SK-N-SH treated with all-trans-retinoic acid at 6 μM for 48 hours (cell line): Measurements from ENCODE around the gene NBEA.
A peak's percentile ranks its signal among the peaks of the same experiment; 100 is the strongest.

Source experiments
- ATAC-seq: fragments of 200-7000 bp; cut with Tn5 transposase; 3 replicates; pipeline ENCODE4 v1.9.1; 2020; ENCODE audit warnings: mild to moderate bottlenecking, moderate library complexity
- ARNTL ChIP-seq: fragments of 450-650 bp; formaldehyde crosslinking; IDR thresholded peaks from 2 replicates; pipeline ENCODE4 v1.5.0; 2020; ENCODE audit warnings: low read depth, mild to moderate bottlenecking, moderate library complexity, borderline replicate concordance
- CSDC2 ChIP-seq: fragments of 250-450 bp; sonication (Bioruptor Pico); IDR thresholded peaks from 2 replicates; pipeline ENCODE4 v1.5.0; 2020; ENCODE audit warnings: mild to moderate bottlenecking, moderate library complexity
- ESRRG ChIP-seq: fragments of 250-450 bp; sonication (Bioruptor Pico); IDR thresholded peaks from 2 replicates; pipeline ENCODE4 v1.6.1; 2021; ENCODE audit warnings: mild to moderate bottlenecking
- GLIS3 ChIP-seq: fragments of 250-450 bp; sonication (Bioruptor Pico); IDR thresholded peaks from 2 replicates; pipeline ENCODE4 v1.5.0; 2020; ENCODE audit warnings: mild to moderate bottlenecking, moderate library complexity
- ISL1 ChIP-seq: fragments of 250-450 bp; sonication (Bioruptor Pico); IDR thresholded peaks from 2 replicates; pipeline ENCODE4 v2.1.2; 2022; ENCODE audit warnings: mild to moderate bottlenecking, moderate library complexity
- OSR1 ChIP-seq: fragments of 250-450 bp; sonication (Bioruptor Pico); IDR thresholded peaks from 2 replicates; pipeline ENCODE4 v1.8.0; 2022; ENCODE audit warnings: moderate library complexity, mild to moderate bottlenecking, inconsistent platforms
- PPARA ChIP-seq: fragments of 250-450 bp; sonication (Bioruptor Pico); IDR thresholded peaks from 2 replicates; pipeline ENCODE4 v1.5.0; 2020; ENCODE audit warnings: mild to moderate bottlenecking, borderline replicate concordance
- RARB ChIP-seq: fragments of 250-450 bp; sonication (Bioruptor Pico); IDR thresholded peaks from 2 replicates; pipeline ENCODE4 v1.8.0; 2021; ENCODE audit warnings: mild to moderate bottlenecking, moderate library complexity
- SNAI2 ChIP-seq: fragments of 250-450 bp; sonication (Bioruptor Pico); IDR thresholded peaks from 2 replicates; pipeline ENCODE4 v1.5.0; 2020; ENCODE audit warnings: mild to moderate bottlenecking, moderate library complexity
- TCF4 ChIP-seq: fragments of 250-450 bp; sonication (Bioruptor Pico); IDR thresholded peaks from 2 replicates; pipeline ENCODE4 v1.8.0; 2021; ENCODE audit warnings: mild to moderate bottlenecking, moderate library complexity, borderline replicate concordance
- TOX ChIP-seq: fragments of 250-450 bp; sonication (Bioruptor Pico); IDR thresholded peaks from 2 replicates; pipeline ENCODE4 v1.8.0; 2021; ENCODE audit warnings: mild to moderate bottlenecking, moderate library complexity, borderline replicate concordance
- ZC3H10 ChIP-seq: fragments of 250-450 bp; sonication (Bioruptor Pico); IDR thresholded peaks from 2 replicates; pipeline ENCODE4 v1.5.1; 2021; ENCODE audit warnings: mild to moderate bottlenecking, moderate library complexity
- ZFP3 ChIP-seq: fragments of 250-450 bp; sonication (Bioruptor Pico); IDR thresholded peaks from 2 replicates; pipeline ENCODE4 v1.5.0; 2020; ENCODE audit warnings: mild to moderate bottlenecking, moderate library complexity
- ZFP30 ChIP-seq: fragments of 450-650 bp; formaldehyde crosslinking; IDR thresholded peaks from 2 replicates; pipeline ENCODE4 v1.5.0; 2022; ENCODE audit warnings: mild to moderate bottlenecking, moderate library complexity
- ZNF565 ChIP-seq: fragments of 450-650 bp; formaldehyde crosslinking; conservative IDR thresholded peaks from 2 replicates; pipeline ENCODE4 v1.5.0; 2020; ENCODE audit warnings: low read depth, mild to moderate bottlenecking, moderate library complexity
- ZNF70 ChIP-seq: fragments of 450-650 bp; formaldehyde crosslinking; IDR thresholded peaks from 2 replicates; pipeline ENCODE4 v1.5.0; 2020; ENCODE audit warnings: mild to moderate bottlenecking, moderate library complexity
- ZNF8 ChIP-seq: fragments of 450-650 bp; formaldehyde crosslinking; IDR thresholded peaks from 2 replicates; pipeline ENCODE4 v1.5.0; 2020; ENCODE audit warnings: mild to moderate bottlenecking, moderate library complexity
- TF ChIP-seq, protein P1 (sequence below): fragments of 250-450 bp; sonication (Bioruptor Pico); IDR thresholded peaks from 2 replicates; pipeline ENCODE4 v1.8.0; 2020; ENCODE audit warnings: mild to moderate bottlenecking, moderate library complexity, borderline replicate concordance
- TF ChIP-seq, protein P2 (sequence below): fragments of 250-450 bp; sonication (Bioruptor Pico); IDR thresholded peaks from 2 replicates; pipeline ENCODE4 v1.5.0; 2020; ENCODE audit warnings: mild to moderate bottlenecking, moderate library complexity
- TF ChIP-seq, protein P3 (sequence below): fragments of 250-450 bp; sonication (Bioruptor Pico); IDR thresholded peaks from 2 replicates; pipeline ENCODE4 v1.8.0; 2021; ENCODE audit warnings: low read depth, mild to moderate bottlenecking, moderate library complexity, borderline replicate concordance
- TF ChIP-seq, protein P4 (sequence below): fragments of 250-450 bp; sonication (Bioruptor Pico); IDR thresholded peaks from 2 replicates; pipeline ENCODE4 v1.5.1; 2020; ENCODE audit warnings: low read depth, mild to moderate bottlenecking, moderate library complexity

NBEA gene

DNA sequence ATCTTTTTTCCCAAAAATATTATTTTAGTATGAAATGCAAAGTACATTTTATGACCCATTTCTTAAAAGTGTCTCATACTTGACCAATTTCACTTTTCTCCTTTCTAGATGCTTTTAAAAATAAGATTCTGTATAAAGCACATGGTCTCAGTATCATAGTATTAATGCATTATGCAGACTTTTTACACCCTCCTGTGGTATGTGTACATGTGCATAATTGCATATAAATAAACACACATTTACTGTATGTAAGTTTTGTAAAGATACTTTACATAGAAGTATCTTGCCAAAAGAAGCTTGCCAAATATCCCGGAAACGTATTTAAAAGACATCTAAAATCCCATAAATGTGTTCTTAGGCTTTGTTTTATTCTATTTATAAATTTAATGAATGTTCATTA is 619.5 kb downstream of the NBEA start:
- no peak for ATAC-seq
- TF ChIP-seq, protein P1, sequence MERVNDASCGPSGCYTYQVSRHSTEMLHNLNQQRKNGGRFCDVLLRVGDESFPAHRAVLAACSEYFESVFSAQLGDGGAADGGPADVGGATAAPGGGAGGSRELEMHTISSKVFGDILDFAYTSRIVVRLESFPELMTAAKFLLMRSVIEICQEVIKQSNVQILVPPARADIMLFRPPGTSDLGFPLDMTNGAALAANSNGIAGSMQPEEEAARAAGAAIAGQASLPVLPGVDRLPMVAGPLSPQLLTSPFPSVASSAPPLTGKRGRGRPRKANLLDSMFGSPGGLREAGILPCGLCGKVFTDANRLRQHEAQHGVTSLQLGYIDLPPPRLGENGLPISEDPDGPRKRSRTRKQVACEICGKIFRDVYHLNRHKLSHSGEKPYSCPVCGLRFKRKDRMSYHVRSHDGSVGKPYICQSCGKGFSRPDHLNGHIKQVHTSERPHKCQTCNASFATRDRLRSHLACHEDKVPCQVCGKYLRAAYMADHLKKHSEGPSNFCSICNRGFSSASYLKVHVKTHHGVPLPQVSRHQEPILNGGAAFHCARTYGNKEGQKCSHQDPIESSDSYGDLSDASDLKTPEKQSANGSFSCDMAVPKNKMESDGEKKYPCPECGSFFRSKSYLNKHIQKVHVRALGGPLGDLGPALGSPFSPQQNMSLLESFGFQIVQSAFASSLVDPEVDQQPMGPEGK: no peak
- no peak for TF ChIP-seq TCF4 (CRISPR knock-in tag)

DNA sequence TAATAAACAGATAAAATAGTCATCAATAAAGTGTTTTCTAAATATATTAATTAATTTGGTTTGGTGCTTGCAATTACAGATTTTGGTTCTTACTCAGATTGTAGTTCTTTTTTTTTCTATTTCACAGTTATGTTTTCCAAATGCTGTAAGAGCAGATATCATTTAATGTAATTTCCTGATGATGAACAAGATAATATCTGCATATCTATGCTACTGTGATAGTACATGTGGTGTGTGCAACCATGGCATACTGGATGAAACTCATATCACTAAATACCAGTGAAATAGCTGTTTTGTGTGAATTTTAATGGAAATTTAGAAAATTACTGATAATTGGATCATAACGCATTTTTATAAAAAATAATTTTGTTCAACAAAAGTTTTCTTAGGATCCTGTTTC is 623.2 kb downstream of the NBEA start:
- no peak for ATAC-seq
- TF ChIP-seq ZNF565 (CRISPR knock-in tag): no peak
- peak; percentile 55; the same call in 1 of the 2 replicates for TF ChIP-seq TCF4 (CRISPR knock-in tag)

DNA sequence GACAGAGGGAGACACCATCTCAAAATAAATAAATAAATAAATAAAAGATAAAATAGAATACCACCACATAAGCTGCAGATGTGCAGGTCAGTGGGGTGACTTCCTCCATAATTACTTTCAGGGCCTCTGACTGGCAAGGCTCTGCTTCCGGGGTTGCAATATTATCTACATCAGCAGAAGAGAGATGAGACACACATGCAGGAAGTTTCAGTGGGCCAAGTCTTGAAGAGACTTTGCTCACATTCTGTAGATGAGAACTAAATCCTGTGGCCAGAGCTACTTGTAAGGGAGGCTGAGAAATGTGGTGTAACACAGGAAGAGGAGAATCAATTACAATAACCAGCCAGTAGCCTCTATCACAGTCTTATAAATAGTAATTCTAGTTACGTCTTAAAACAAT is 624.3 kb downstream of the NBEA start:
- TF ChIP-seq CSDC2 (CRISPR knock-in tag) (no peak), ZNF565 (CRISPR knock-in tag) (no peak), ISL1 (CRISPR knock-in tag) (no peak), SNAI2 (CRISPR knock-in tag) (no peak), ZNF70 (CRISPR knock-in tag) (no peak), ESRRG (CRISPR knock-in tag) (no peak), ZFP3 (no peak), GLIS3 (CRISPR knock-in tag) (no peak), ZNF8 (CRISPR knock-in tag) (no peak), OSR1 (CRISPR knock-in tag) (no peak), ZC3H10 (no peak), ARNTL (no peak), TCF4 (CRISPR knock-in tag) (no peak), TOX (CRISPR knock-in tag) (no peak)
- TF ChIP-seq, protein P2, sequence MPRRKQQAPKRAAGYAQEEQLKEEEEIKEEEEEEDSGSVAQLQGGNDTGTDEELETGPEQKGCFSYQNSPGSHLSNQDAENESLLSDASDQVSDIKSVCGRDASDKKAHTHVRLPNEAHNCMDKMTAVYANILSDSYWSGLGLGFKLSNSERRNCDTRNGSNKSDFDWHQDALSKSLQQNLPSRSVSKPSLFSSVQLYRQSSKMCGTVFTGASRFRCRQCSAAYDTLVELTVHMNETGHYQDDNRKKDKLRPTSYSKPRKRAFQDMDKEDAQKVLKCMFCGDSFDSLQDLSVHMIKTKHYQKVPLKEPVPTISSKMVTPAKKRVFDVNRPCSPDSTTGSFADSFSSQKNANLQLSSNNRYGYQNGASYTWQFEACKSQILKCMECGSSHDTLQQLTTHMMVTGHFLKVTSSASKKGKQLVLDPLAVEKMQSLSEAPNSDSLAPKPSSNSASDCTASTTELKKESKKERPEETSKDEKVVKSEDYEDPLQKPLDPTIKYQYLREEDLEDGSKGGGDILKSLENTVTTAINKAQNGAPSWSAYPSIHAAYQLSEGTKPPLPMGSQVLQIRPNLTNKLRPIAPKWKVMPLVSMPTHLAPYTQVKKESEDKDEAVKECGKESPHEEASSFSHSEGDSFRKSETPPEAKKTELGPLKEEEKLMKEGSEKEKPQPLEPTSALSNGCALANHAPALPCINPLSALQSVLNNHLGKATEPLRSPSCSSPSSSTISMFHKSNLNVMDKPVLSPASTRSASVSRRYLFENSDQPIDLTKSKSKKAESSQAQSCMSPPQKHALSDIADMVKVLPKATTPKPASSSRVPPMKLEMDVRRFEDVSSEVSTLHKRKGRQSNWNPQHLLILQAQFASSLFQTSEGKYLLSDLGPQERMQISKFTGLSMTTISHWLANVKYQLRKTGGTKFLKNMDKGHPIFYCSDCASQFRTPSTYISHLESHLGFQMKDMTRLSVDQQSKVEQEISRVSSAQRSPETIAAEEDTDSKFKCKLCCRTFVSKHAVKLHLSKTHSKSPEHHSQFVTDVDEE (CRISPR knock-in tag): no peak
- TF ChIP-seq, all 23 proteins: peak for 0
- no peak for ATAC-seq

DNA sequence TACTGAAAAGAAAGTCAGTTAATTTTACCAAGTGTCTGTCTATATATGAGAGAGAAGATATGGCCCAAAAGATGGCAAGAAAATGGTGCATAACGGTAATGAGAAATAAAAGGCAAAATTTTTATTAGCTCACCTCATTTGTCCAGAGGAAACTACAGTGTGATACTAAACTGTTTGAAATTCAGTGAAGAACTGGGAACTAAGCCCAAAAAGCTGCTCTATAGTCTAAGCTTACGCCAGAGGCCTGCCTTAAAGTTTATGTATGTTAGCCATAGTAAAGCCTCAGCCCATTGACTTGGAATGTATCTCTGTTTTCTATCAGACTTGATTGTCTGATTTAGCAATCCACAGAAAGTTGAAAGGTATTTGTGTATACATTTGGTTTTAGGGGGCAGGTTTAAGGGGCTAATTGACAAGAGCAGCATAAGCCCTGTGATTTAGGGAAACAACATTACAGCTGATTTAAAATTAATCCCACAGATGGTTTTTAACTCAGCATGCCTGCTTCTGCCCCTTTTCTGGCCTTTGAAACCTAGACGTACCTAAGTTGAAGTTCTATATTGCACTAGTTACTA is 625.4 kb downstream of the NBEA start:
- TF ChIP-seq ZFP30 (CRISPR knock-in tag) (no peak), ZNF565 (CRISPR knock-in tag) (no peak), ESRRG (CRISPR knock-in tag) (no peak), TOX (CRISPR knock-in tag) (no peak), PPARA (no peak), RARB (no peak), CSDC2 (CRISPR knock-in tag) (no peak), ZNF8 (CRISPR knock-in tag) (no peak), ZFP3 (no peak), GLIS3 (CRISPR knock-in tag) (no peak), SNAI2 (CRISPR knock-in tag) (no peak), OSR1 (CRISPR knock-in tag) (no peak), ZNF70 (CRISPR knock-in tag) (no peak), ARNTL (no peak), ZC3H10 (no peak)
- TF ChIP-seq, protein P1: no peak
- TF ChIP-seq, protein P3, sequence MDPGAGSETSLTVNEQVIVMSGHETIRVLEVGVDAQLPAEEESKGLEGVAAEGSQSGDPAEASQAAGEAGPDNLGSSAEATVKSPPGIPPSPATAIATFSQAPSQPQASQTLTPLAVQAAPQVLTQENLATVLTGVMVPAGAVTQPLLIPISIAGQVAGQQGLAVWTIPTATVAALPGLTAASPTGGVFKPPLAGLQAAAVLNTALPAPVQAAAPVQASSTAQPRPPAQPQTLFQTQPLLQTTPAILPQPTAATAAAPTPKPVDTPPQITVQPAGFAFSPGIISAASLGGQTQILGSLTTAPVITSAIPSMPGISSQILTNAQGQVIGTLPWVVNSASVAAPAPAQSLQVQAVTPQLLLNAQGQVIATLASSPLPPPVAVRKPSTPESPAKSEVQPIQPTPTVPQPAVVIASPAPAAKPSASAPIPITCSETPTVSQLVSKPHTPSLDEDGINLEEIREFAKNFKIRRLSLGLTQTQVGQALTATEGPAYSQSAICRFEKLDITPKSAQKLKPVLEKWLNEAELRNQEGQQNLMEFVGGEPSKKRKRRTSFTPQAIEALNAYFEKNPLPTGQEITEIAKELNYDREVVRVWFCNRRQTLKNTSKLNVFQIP: no peak
- TF ChIP-seq, protein P4, sequence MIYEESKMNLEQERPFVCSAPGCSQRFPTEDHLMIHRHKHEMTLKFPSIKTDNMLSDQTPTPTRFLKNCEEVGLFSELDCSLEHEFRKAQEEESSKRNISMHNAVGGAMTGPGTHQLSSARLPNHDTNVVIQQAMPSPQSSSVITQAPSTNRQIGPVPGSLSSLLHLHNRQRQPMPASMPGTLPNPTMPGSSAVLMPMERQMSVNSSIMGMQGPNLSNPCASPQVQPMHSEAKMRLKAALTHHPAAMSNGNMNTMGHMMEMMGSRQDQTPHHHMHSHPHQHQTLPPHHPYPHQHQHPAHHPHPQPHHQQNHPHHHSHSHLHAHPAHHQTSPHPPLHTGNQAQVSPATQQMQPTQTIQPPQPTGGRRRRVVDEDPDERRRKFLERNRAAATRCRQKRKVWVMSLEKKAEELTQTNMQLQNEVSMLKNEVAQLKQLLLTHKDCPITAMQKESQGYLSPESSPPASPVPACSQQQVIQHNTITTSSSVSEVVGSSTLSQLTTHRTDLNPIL: no peak
- TF ChIP-seq, protein P2 (CRISPR knock-in tag): no peak

More for the DNA sequence above, 625.4 kb downstream of the NBEA start:
- ATAC-seq: no peak
